K562 (cell line): ENCODE results near the gene ADORA2A. TPM values are rescaled to one million over a fixed set of nuclear protein-coding genes. Genes with fewer than 3 reads are reported as not detected.

Source experiments
- CBX8 ChIP-seq: fragments of 200-600 bp; sonication (generic); IDR thresholded peaks from 2 replicates; pipeline ENCODE4 v1.6.1; 2012; ENCODE audit warnings: borderline replicate concordance, mixed run types, low read depth, mild to moderate bottlenecking, moderate library complexity, mixed read lengths, low read length, control low read depth, inconsistent platforms; ENCODE audit not compliant: poor library complexity, severe bottlenecking; ENCODE audit errors: extremely low read depth
- GABPA ChIP-seq: fragments of 200-800 bp; sonication (Bioruptor generic); conservative IDR thresholded peaks from 2 replicates; pipeline ENCODE4 v1.6.1; 2016; ENCODE audit warnings: low read depth, missing genetic modification characterization, missing compliant biosample characterization
- HCFC1 ChIP-seq: IDR thresholded peaks from 2 replicates; pipeline ENCODE4 v1.6.1; 2012; ENCODE audit warnings: low read depth, low read length, improper control_type of control experiment
- KDM1A ChIP-seq, 2 experiments: fragments of 450-650 bp; IDR thresholded peaks; 2 replicates each; pipeline ENCODE4 v1.6.1; 2016; ENCODE audit warnings: mild to moderate bottlenecking in 2 of 2
- KLF16 ChIP-seq: IDR thresholded peaks from 2 replicates; pipeline ENCODE4 v1.6.1; 2016; ENCODE audit warnings: antibody characterized with exemption
- MIER1 ChIP-seq: fragments of 450-650 bp; IDR thresholded peaks from 2 replicates; pipeline ENCODE4 v1.6.1; 2016; ENCODE audit warnings: antibody characterized with exemption, mild to moderate bottlenecking, low read depth
- MLLT1 ChIP-seq, 2 experiments: fragments of 450-650 bp; IDR thresholded peaks; 2 replicates each; pipeline ENCODE4 v1.6.1; 2016
- PCBP1 ChIP-seq: fragments of 200-400 bp; formaldehyde crosslinking; IDR thresholded peaks from 2 replicates; pipeline ENCODE4 v1.6.1; 2018; ENCODE audit warnings: mild to moderate bottlenecking, low read depth, low read length; ENCODE audit not compliant: poor library complexity, severe bottlenecking
- TBP ChIP-seq: optimal IDR thresholded peaks from 2 replicates; pipeline ENCODE3; 2011; ENCODE audit warnings: low read depth, low read length, improper control_type of control experiment
- ZBED1 ChIP-seq: IDR thresholded peaks from 2 replicates; pipeline ENCODE4 v1.6.1; 2014
- polyA plus RNA-seq, 8 experiments: library from polyadenylated mRNA; depleted of rRNA in 4 of 8; stranded (reverse) in 5 of 8; unstranded in 3 of 8; fragments of >200 nt; fragmentation: Nextera tagmentation in 2 of 8; fragmentation: Illumina TruSeq in 1 of 8; extraction: Ambion mirVana in 2 of 8; extraction: Trizol in 1 of 8; gene quantifications; 2 replicates each; pipeline versions ENCODE4 v1.2.1 to v1.2.3, GENCODE V29; 2011 to 2014; ENCODE audit warnings: inconsistent platforms in 1 of 8, missing spikeins in 1 of 8
- total RNA-seq, 7 experiments: library from RNA; depleted of rRNA in 6 of 7; stranded (reverse); fragments of >200 nt in 6 of 7; fragmentation: Illumina TruSeq in 2 of 7; extraction: Trizol in 2 of 7; gene quantifications; 2 replicates each; pipeline versions ENCODE4 v1.2.1 to v1.2.3, GENCODE V29; 2011 to 2021; ENCODE audit warnings: low replicate concordance in 1 of 7
- TF ChIP-seq, protein P1 (sequence below): sonication (generic); formaldehyde crosslinking; IDR thresholded peaks from 2 replicates; pipeline ENCODE4 v1.8.0; 2022; ENCODE audit warnings: missing genetic modification reagents, mild to moderate bottlenecking, moderate library complexity, borderline replicate concordance
- TF ChIP-seq, protein P2 (sequence below): fragments of 450-650 bp; formaldehyde crosslinking; IDR thresholded peaks from 2 replicates; pipeline ENCODE4 v1.4.0; 2020; ENCODE audit warnings: mild to moderate bottlenecking, moderate library complexity

Gene ADORA2A
- total and polyA plus RNA-seq, 9 of the 15 experiments (the other 6 are each of a cell fraction or from before 2014, with no cell fraction given): 0.15 to 2.1 (median 0.66) TPM; not detected in 2

DNA sequence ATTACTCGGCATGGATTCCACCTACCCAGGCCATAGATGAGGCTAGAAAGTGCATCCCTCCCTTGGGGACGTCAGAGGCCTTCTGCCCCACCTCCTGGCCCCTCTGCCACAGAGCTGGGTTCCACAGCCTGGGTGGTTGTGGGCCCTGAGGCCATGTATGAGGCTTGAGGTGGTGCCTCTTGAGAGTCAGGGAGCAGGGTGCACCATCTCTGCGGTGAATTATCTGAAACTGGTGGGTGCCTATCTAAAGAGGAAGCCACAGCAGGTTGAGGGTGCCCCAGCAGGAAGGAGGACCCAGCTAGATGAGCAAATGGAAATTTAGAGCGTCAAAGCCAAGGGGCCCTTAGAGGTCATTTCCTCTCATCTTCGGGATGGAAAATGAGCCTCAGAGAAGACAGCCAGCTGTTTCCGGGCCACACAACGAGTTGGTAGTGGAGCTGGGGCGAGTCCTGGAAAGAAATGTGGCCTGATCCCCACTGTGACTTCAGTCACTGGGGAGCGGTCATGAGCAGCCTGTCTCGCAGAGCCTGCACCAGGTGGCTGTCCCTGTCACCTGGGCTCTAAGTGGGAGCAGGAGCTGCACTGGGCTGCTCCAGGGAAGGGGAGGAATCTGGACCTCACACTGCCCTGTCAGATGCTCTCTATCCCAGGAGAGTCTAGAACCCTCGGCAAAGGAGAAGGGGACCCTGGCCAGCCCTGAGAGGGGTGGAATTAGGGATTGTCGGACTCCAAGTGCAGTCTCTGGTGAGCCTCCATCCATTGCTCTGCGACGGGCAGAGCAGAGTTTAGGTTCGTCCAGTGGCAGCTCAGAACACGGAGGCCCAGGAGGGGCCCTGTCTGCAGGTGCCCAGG lies 7.3 kb downstream of the ADORA2A start (continued):
- TF ChIP-seq CBX8 (no peak), ZBED1 (no peak), GABPA (tag) (peak; percentile 90), KDM1A (IDR thresholded peaks at IDR 0.05) (no peak), MIER1 (no peak), TBP (no peak), HCFC1 (no peak), PCBP1 (no peak), MLLT1 (IDR thresholded peaks at IDR 0.05) (no peak), KLF16 (no peak)
- TF ChIP-seq, protein P1, sequence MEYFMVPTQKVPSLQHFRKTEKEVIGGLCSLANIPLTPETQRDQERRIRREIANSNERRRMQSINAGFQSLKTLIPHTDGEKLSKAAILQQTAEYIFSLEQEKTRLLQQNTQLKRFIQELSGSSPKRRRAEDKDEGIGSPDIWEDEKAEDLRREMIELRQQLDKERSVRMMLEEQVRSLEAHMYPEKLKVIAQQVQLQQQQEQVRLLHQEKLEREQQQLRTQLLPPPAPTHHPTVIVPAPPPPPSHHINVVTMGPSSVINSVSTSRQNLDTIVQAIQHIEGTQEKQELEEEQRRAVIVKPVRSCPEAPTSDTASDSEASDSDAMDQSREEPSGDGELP (CRISPR knock-in tag): peak; percentile 85
- TF ChIP-seq, protein P2, sequence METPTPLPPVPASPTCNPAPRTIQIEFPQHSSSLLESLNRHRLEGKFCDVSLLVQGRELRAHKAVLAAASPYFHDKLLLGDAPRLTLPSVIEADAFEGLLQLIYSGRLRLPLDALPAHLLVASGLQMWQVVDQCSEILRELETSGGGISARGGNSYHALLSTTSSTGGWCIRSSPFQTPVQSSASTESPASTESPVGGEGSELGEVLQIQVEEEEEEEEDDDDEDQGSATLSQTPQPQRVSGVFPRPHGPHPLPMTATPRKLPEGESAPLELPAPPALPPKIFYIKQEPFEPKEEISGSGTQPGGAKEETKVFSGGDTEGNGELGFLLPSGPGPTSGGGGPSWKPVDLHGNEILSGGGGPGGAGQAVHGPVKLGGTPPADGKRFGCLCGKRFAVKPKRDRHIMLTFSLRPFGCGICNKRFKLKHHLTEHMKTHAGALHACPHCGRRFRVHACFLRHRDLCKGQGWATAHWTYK (CRISPR knock-in tag): peak; percentile 49; the same call in 1 of the 2 replicates
- TF ChIP-seq, all 486 proteins: peak for 6
